H1 (cell line): Measurements from ENCODE around the gene DRAP1. TPM values are rescaled to one million over a fixed set of nuclear protein-coding genes. Genes with fewer than 3 reads are reported as not detected.

Source experiments
- ASH2L ChIP-seq: fragments of 200-600, 300-600 bp; sonication (generic); IDR thresholded peaks from one replicate; pipeline ENCODE4 v1.7.1; 2017; ENCODE audit warnings: low read length
- CEBPB ChIP-seq: IDR thresholded peaks from 2 replicates; pipeline ENCODE4 v1.6.1; 2012; ENCODE audit warnings: low read depth, low read length
- CHD7 ChIP-seq: fragments of 300-600 bp; sonication (generic); IDR thresholded peaks from 2 replicates; pipeline ENCODE4 v1.7.1; 2012; ENCODE audit warnings: low read length, moderate library complexity, mild to moderate bottlenecking, inconsistent platforms; ENCODE audit not compliant: insufficient replicate concordance
- EGR1 ChIP-seq: IDR thresholded peaks from 2 replicates; pipeline ENCODE4 v1.6.1; 2011; ENCODE audit warnings: low read depth, low read length, borderline replicate concordance
- KDM1A ChIP-seq: fragments of 200-600, 300-600 bp; sonication (generic); IDR thresholded peaks from 2 replicates; pipeline ENCODE4 v1.7.1; 2016; ENCODE audit warnings: mild to moderate bottlenecking, low read length, borderline replicate concordance
- POU5F1 ChIP-seq: IDR thresholded peaks from 2 replicates; pipeline ENCODE4 v1.6.1; 2011; ENCODE audit warnings: low read depth, mild to moderate bottlenecking, low read length, moderate library complexity
- SP1 ChIP-seq: IDR thresholded peaks from 2 replicates; pipeline ENCODE4 v1.6.1; 2011; ENCODE audit warnings: low read depth, low read length
- polyA plus RNA-seq, 7 experiments: library from polyadenylated mRNA; depleted of rRNA in 3 of 7; stranded (reverse) in 5 of 7; unstranded in 2 of 7; fragments of >200 nt in 5 of 7; fragments of 200-250 nt in 2 of 7; gene quantifications; 1 replicate in 5 of 7; 2 replicates in 1 of 7; 4 replicates in 1 of 7; pipeline versions ENCODE4 v1.2.1 to v1.2.3, GENCODE V29; 2011 to 2013; ENCODE audit warnings: missing spikeins in 2 of 7, mixed read lengths in 2 of 7
- total RNA-seq: library from RNA; stranded (reverse); fragmentation: NEBNext Ultra II Directional; extraction: Animal tissue kit (Norgen Biotek cat#: 25700); gene quantifications from 2 replicates; pipeline ENCODE4 v1.2.1, GENCODE V29; 2021

The DRAP1 gene
- total and polyA plus RNA-seq, 2 of the 8 experiments (the other 6 are each of a cell fraction or from before 2014, with no cell fraction given): 62.5 to 98.7 TPM

GRCh38 chr11:65919573-65920371 lies 546 bp downstream of the DRAP1 start (continued):
- TF ChIP-seq CHD7 (no peak), EGR1 (no peak), KDM1A (peak; percentile 4; the same call in 1 of the 2 replicates), SP1 (no peak), CEBPB (no peak), POU5F1 (no peak), ASH2L (peak; percentile 46)
